Heart right ventricle (tissue), 16 donors: ENCODE measurements around the gene CLCA2. TPM values are rescaled to one million over a fixed set of nuclear protein-coding genes. Genes with fewer than 3 reads are reported as not detected.

ENCODE experiments used
- ATAC-seq, 8 donors: fragments of 200-7000 bp; cut with Tn5 transposase; one replicate each; pipeline ENCODE4 v1.9.1; 2020; ENCODE audit warnings: mild to moderate bottlenecking in 8 of 8, moderate library complexity in 8 of 8, moderate number of reproducible peaks in 1 of 8
- DNase-seq, 2 donors: peaks; one replicate each; pipeline ENCODE4 v3.0.0-alpha.2; 2020
- H3K27ac ChIP-seq, 10 donors: fragments of 200-600 bp; sonication (generic) in 2 of 10; one replicate each; pipeline versions ENCODE4 v1.5.0 to v1.8.0; 2020 to 2022; ENCODE audit warnings: mild to moderate bottlenecking in 3 of 10
- H3K27me3 ChIP-seq, 7 donors: fragments of 200-600 bp; one replicate each; pipeline ENCODE4 v1.8.0; 2021 to 2022; ENCODE audit warnings: mild to moderate bottlenecking in 2 of 7
- H3K36me3 ChIP-seq, 9 donors: fragments of 200-600 bp; sonication (generic) in 1 of 9; one replicate each; pipeline versions ENCODE4 v1.5.0 to v1.8.0; 2020 to 2022; ENCODE audit warnings: mild to moderate bottlenecking in 2 of 9
- H3K4me1 ChIP-seq, 9 donors: fragments of 200-600 bp; sonication (generic) in 1 of 9; one replicate each; pipeline versions ENCODE4 v1.5.0 to v1.8.0; 2020 to 2022; ENCODE audit warnings: mild to moderate bottlenecking in 4 of 9
- H3K4me3 ChIP-seq, 10 donors: fragments of 200-600 bp; sonication (generic) in 2 of 10; one replicate each; pipeline versions ENCODE4 v1.5.0 to v1.8.0; 2020 to 2022; ENCODE audit warnings: mild to moderate bottlenecking in 7 of 10, moderate library complexity in 2 of 10
- H3K9me3 ChIP-seq, 11 donors: fragments of 200-600 bp in 10 of 11; sonication (generic) in 2 of 11; one replicate each; pipeline versions ENCODE4 v1.5.0 to v1.8.0; 2013 to 2022; ENCODE audit warnings: mild to moderate bottlenecking in 2 of 11, control low read depth in 1 of 11, moderate library complexity in 1 of 11
- WGBS, 2 donors: extraction: QIAGEN DNeasy Blood & Tissue Kit; methylation state at CpG; one replicate each; pipeline ENCODE4 v1.1.7; 2013; ENCODE audit warnings: inconsistent platforms in 1 of 2; 5-methylcytosine and 5-hydroxymethylcytosine counted together
- intact Hi-C, 10 donors: fragments of 100-400 bp; cut with DNase I; formaldehyde crosslinking; loops; one replicate each; pipeline versions ENCODE4 v1.11.1 to v1.14.2; 2022
- polyA plus RNA-seq, 2 donors: library from polyadenylated mRNA; stranded (reverse); fragments of 200-250 nt; gene quantifications; one replicate each; pipeline ENCODE4 v1.2.3, GENCODE V29; 2013
- total RNA-seq, 10 donors: library from RNA; stranded (reverse); fragmentation: NEBNext Ultra II Directional in 3 of 10; extraction: Animal tissue kit (Norgen Biotek cat#: 25700) in 3 of 10; gene quantifications; one replicate each; pipeline versions ENCODE4 v1.2.1 to v1.2.4, GENCODE V29; 2021 to 2023
- TF ChIP-seq, protein P1 (sequence below), 9 donors: fragments of 200-600 bp; sonication (generic) in 2 of 9; IDR thresholded peaks; one replicate each; pipeline versions ENCODE4 v1.5.0 to v1.8.0; 2021 to 2022; ENCODE audit warnings: antibody characterized with exemption in 9 of 9, mild to moderate bottlenecking in 5 of 9, moderate library complexity in 1 of 9
- donor health status: Arrhythmogenic right ventricular cardiomyopathy.
- donor health status: ischemic (EF 13 %, LVEDD 7.1; RV severe dilation, severe dysfunction).
- donor health status: healthy with polysubstance abuse.
- donor health status: DM: no; HTN: yes; CAD: no.
- donor health status: DM: no; HTN: no; CAD: no.
- donor health status: ischemic (EF 25% LVEDD 6.9; RV normal size, moderate dysfunction).
- donor health status: ischemic (EF 25% LVEDD 5.7; RV mildly dilated, moderate dysfunction).
- donor health status: healthy.
- donor health status: DM: yes; HTN: yes; CAD: no.
- donor health status: Ischemic cardiomyopathy.
- donor health status: ischemic (EF 35%, LVEDD 5.7; RV mildly dilated, moderate dysfunction).
- donor health status: nonischemic (EF 11% LVEDD 7.7; RV severe dilation, severe dysfunction).
- donor health status: DM: yes; HTN: yes; CAD: no.
- donor health status: PGD.
- donor health status: ischemic (EF 29% LVEDD 5.4; RV normal size, mild dysfunction).
- donor health status: nonischemic (EF 23%, LVEDD 6.1; RV moderate dilation, normal function).

CLCA2 gene
- total and polyA plus RNA-seq, 12 donors, result 0.03 to 0.07 TPM; not detected in 10

- no peak overlapping the region for H3K27ac ChIP-seq
- intact Hi-C loops, result no loop called here
- no peak overlapping the region for H3K4me3 ChIP-seq
- DNase-seq, result no peak
- peaks cover 0 to 6% (median 0%) of the 10 kb centered on the region in 7 donors for H3K27me3 ChIP-seq
- 64 to 66% methylated on average over 2 of the region's 2 CpGs for WGBS, 2 donors
- peaks cover 0 to 4% (median 0%) of the 10 kb centered on the region in 9 donors for H3K4me1 ChIP-seq
- TF ChIP-seq, protein P1, sequence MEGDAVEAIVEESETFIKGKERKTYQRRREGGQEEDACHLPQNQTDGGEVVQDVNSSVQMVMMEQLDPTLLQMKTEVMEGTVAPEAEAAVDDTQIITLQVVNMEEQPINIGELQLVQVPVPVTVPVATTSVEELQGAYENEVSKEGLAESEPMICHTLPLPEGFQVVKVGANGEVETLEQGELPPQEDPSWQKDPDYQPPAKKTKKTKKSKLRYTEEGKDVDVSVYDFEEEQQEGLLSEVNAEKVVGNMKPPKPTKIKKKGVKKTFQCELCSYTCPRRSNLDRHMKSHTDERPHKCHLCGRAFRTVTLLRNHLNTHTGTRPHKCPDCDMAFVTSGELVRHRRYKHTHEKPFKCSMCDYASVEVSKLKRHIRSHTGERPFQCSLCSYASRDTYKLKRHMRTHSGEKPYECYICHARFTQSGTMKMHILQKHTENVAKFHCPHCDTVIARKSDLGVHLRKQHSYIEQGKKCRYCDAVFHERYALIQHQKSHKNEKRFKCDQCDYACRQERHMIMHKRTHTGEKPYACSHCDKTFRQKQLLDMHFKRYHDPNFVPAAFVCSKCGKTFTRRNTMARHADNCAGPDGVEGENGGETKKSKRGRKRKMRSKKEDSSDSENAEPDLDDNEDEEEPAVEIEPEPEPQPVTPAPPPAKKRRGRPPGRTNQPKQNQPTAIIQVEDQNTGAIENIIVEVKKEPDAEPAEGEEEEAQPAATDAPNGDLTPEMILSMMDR (IDR thresholded peaks at IDR 0.05), result no peak
- H3K36me3 ChIP-seq, result no peaks in the 10 kb centered on the region
- ATAC-seq, result no peak
- no peaks in the 10 kb centered on the region for H3K9me3 ChIP-seq
Measured at GRCh38 chr1:86436041-86436440, 12.1 kb downstream of the CLCA2 start.

DNA sequence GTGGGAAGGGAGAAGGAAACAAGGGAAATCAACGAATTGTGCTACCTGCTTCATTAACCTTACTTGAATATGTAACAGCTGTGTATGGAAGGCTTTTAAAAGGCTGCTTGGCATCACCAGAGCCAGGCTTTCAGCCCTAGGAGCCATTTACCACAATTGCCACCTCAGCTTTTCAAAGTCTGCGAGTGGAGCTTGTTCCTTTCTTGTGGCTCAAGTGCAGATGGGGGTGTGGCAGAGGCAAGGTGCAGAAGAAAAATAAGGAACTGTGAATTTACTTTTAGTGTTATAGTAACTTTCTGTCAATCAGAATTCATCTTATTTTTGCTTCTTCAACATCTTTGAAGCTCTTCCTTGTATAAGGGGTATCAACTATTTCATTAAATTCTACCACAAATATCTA is 17.6 kb downstream of the CLCA2 start:
- ATAC-seq (no peak), DNase-seq (no peak)
- TF ChIP-seq, protein P1 (IDR thresholded peaks at IDR 0.05), result no peak
- Histone ChIP-seq H3K27me3 (peaks cover 0 to 6% (median 0%) of the 10 kb centered on the region in 7 donors), H3K9me3 (no peaks in the 10 kb centered on the region), H3K27ac (no peak overlapping the region), H3K36me3 (no peaks in the 10 kb centered on the region), H3K4me1 (no peaks in the 10 kb centered on the region), H3K4me3 (no peak overlapping the region)
- intact Hi-C loops, result no loop called here
- WGBS, 2 donors, result 78 to 79% methylated on average over 2 of the region's 2 CpGs

- no peaks in the 10 kb centered on the region for H3K4me1 ChIP-seq
- no peaks in the 10 kb centered on the region for H3K36me3 ChIP-seq
- DNase-seq (no peak), ATAC-seq (no peak)
- peaks cover 0 to 6% (median 0%) of the 10 kb centered on the region in 7 donors for H3K27me3 ChIP-seq
- 74 to 84% methylated on average over 1 of the region's 1 CpG for WGBS, 2 donors
- intact Hi-C loops, result no loop called here
- no peak overlapping the region for H3K27ac ChIP-seq
- no peaks in the 10 kb centered on the region for H3K9me3 ChIP-seq
- TF ChIP-seq, protein P1 (IDR thresholded peaks at IDR 0.05), result no peak
- H3K4me3 ChIP-seq, result no peak overlapping the region
Measured at GRCh38 chr1:86441997-86442396, 18.0 kb downstream of the CLCA2 start.

- no peak overlapping the region for H3K27ac ChIP-seq
- no peaks in the 10 kb centered on the region for H3K4me1 ChIP-seq
- TF ChIP-seq, protein P1 (IDR thresholded peaks at IDR 0.05), result no peak
- no peaks in the 10 kb centered on the region for H3K27me3 ChIP-seq
- 55 to 68% methylated on average over 1 of the region's 1 CpG for WGBS, 2 donors
- no peaks in the 10 kb centered on the region for H3K36me3 ChIP-seq
- DNase-seq (no peak), ATAC-seq (no peak)
- no peak overlapping the region for H3K4me3 ChIP-seq
- H3K9me3 ChIP-seq, result no peaks in the 10 kb centered on the region
- intact Hi-C loops, result no loop called here
Measured at GRCh38 chr1:86445919-86446318, 21.9 kb downstream of the CLCA2 start.
